HPDE6-E6E7 (cell line): ENCODE data around the gene RAB3D.
A peak's percentile ranks its signal among the peaks of the same experiment; 100 is the strongest.
"Not testable (repeated sequence)": the region's sequence is repeated elsewhere in the genome, so short reads cannot be mapped to it uniquely, and the experiment has no call there.

Experiments
- DNase-seq: peaks from one replicate; pipeline ENCODE4 v3.0.0; 2011; ENCODE audit warnings: missing footprints; ENCODE audit errors: extremely low spot score

Gene RAB3D

DNA sequence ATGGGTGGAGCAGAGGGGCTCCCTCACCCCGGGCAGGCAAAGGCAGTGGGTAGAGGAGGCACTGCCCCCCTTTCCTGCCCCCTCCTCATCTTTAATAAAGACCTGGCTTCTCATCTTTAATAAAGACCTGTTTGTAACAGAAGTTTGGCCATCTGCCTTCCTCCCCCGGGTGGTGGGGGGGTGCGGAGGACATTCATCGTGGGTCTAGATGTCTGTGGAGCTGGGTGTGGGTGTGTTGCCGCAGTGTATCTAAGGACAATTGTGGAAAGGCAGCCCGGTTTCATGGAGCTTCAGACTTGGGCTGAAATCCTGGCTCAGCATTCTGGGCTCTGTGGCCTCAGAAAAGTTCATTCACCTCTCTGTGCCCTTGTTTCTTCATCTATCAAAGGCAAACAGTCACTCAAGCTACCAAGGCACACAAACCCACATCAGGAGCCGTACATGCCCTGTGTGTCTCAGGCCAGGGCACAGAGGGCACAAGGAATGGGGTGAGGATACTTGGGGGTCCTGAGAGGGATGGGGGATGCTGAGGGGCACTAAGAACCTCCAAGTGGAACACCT is 26.2 kb upstream of the RAB3D start:
- no peak for DNase-seq

DNA sequence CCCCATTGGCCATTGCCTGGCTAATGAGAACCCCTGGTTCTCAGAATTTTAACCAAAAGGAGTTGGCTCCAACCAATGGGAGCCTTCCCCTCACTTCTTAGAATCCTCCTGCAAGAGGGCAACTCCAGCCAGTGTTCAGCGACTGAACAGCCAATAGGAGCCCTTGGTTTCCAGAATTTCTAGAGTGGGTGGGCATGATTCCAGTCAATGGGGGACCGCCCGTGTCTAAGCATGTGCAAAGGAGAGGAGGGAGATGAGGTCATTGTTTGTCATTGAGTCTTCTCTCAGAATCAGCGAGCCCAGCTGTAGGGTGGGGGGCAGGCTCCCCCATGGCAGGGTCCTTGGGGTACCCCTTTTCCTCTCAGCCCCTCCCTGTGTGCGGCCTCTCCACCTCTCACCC is 25.5 kb upstream of the RAB3D start:
- DNase-seq: no peak

DNA sequence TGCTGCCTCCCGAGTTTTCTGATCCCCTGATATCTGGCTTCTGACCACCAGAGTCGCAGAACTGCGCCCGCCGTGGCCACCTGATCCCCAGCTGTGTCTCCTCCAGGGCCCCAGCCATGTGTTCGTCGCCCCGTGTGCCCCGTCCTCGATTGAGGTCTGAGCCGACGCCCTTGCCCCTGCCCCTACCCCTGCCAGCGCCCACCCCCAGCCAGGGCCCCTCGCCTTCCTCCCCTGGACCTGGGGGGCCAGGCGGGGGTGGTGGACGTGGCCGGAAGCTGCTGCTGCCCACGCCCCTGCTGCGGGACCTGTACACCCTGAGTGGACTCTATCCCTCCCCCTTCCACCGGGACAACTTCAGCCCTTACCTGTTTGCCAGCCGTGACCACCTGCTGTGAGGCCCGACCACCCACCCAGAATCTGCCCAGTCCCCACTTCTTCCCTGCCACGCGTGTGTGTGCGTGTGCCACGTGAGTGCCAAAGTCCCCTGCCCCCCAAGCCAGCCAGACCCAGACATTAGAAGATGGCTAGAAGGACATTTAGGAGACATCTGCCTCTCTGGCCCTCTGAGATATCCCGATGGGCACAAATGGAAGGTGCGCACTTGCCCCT is 24.9 kb upstream of the RAB3D start:
- no peak for DNase-seq

DNA sequence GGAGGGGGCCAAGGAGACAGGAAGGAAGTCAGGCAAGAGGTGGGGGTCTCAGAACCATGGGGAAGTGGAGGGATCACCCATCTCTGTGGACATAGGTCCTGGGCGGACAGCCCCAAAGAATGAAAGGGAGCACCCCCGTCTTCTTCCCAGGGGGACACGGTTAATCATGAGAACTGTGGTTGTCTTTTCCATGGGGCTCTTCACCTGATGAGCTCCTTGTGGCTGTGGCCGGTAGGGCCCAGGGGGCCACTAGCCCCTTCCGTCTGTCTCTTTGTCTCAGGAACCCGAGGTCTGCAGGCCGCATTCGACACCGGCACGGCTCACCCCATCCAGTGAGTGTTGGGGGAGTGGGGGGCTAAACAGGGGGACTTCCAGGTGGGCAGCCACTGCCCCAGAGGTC is 24.4 kb upstream of the RAB3D start:
- DNase-seq: no peak

DNA sequence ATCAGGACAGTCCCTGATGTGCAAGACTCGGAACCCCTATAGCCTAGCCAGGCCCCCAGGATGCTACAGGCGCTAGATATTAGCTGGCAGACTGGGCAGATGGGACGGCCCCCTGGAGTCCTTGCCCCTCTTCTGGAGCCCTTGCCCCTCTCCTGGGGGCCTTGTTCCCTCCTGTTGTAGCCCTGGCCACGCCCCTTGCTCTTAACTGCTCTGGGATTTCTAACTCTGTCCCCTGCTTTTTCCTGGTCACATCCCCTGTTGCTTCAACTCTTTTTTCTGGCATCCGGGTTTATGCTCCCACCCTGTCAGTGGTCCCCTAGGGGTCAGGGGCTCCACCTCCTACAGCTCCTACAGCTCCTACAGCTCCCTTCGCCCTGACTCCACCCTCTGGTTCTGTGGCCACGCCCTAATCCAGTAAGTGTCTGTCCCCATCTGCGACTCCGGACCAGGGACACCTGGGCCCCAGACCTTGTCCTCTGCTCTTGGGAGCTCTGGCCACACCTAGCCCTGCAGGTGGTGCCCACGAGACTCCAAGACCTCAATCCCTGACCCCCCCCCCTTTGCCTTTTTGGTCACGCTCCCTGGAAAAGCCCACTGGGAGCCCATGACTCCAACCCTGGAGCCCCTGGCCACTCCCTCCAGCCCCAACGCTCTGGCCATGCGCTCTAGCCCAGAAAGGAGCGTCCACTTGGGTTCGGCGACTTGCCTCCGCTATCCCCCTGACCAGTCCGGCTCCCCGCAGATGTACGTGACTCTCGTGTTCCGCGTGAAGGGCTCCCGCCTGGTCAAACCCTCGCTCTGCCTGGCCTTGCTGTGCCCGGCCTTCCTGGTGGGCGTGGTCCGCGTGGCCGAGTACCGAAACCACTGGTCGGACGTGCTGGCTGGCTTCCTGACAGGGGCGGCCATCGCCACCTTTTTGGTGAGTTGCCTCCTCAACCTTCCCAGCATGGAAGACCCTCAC is 22.6 kb upstream of the RAB3D start:
- no peak for DNase-seq

DNA sequence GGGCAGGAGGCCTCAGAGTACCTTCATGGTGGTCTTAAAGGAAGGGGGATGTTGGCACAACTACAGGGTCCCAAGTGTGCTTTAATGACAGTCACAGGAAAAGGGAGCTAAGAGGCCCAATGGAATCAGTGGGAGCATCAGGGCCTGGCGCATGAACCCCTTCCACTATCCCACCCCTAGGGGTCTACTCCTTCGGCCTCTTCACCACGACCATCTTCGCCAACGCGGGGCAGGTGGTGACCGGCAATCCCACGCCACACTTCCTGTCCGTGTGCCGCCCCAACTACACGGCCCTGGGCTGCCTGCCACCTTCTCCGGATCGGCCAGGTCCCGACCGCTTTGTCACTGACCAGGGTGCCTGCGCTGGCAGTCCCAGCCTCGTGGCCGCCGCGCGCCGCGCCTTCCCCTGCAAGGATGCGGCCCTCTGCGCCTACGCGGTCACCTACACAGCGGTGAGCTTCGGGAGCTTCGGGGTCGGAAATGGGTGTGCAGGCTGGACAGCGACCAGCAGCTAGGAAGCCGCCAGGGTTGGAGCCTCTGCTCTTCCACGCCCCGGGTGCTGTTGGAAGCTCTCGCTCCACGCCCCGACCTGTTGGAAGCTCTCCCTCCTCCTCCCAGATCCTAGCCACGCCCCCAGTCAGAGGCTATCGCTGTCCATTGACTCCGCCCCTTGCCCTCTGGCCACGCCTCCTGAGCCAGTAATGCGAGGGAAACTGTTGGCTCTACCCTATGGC is 21.7 kb upstream of the RAB3D start:
- DNase-seq: peak; percentile 38

DNA sequence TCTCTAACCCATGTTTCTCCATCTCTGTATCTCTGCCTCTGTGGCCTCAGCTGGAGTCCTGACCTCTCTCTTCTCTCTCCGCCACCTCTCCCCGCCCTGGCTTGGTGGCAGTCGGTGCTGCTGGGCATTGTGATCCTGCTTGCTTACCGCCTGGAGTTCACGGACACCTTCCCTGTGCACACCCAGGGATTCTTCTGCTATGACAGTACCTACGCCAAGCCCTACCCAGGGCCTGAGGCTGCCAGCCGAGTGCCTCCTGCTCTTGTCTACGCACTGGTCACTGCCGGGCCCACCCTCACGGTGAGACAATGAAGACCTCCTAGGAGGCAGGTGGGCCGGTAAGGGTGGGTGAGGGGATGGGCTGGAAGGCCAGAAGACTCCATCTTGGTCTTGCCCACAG is 20.0 kb upstream of the RAB3D start:
- DNase-seq: peak; percentile 61

DNA sequence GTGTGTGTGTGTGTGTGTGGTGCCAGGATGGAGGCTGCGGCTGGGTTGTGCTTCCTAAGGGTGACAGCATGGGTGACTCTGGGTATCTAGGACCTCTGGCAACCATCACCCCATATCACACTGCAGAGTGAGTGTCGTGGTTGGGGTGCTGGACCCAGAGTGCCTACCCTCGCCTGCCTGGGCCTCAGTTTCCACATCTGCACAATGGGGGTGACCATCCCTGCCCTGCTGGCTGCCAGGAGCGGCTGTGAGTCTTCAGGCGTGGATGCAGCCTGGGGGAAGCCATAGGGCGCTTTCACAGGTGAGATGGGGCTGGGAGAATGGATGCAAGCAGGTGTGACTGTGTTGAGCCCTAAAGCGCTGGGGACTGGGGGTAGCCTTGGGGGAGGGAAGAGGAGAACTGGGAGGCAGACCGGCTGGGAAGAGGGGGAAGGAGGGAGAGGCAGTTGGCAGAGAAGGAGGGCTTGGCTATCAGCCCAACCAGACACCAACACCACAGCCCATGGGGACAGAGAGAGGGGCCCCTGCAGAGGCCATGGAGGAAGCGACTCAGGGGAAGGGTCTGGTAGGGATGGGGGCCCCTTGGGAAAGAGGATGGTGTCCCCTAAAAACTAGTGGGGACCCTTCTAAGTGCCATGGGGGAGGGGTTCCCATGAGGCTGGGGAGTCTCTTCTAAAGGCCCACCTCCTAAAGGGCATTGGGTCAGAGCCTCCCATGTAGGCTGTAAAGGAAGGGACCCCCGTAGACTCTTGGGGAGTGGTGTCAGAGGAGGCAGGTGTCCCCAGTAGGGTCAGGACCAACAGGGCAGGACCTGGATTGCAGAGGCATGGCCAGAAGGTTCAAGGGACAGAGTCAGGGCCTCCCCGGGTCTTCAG is 17.5 kb upstream of the RAB3D start:
- no peak for DNase-seq

DNA sequence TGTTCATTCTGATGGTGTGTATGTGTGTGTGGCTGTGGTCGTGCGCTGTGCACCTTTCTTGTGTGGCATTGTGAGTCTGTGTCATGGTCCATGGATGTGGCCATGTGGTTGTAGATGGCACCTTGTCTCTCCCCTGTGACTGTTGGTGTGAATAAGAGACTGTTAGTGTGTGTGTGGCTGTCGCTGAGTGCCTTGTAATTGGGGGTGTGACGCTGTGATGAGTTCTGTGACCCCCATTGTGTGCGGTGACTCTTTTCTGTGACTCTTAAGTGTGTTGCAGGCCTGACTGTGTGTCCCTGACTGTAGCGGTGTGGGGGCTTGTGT is 16.6 kb upstream of the RAB3D start:
- no peak for DNase-seq

DNA sequence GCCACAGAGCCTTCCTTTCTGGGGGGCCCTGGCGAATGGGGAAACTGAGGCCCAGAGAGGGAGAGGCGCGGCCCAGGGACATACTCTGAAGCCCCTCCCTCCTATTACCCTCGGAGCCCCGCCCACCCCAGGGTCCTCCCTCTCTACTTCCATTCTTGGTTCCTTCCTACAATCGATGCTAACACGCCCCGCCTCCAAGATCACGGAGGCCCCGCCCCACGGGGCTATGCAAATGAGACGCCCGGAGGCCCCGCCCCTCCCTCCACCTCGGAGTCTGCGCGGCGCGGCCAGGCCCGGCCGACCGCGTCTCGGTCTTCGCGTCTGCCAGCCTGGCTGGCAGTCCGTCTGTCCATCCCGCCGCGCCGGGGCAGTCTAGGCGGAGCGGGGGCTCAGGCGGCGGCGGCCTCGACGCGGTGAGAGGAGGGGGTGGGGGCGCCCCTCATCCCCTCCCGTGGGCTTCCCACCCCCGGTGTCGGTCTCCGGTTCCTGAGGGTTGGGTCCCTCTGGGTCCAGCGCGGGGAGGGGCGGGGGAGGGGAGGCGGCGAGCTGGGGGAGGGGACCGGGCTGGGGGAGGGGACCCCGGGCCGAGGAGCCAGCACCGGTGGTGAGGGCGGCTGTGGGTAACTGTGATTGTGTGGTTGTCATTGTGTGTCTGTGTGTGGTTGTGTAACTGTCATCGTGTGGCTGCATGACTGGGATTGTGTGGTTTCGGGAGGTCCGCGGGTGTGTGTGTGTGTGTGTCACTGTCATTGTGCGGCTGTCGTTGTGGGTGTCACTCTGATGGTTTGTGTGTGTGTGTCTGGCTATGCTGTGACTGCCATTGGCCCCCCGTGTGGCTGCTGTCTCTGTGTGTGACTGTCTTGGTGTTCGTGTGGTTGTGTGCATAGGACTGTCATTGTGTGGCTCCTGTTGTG is 16.0 kb upstream of the RAB3D start, which contains the start of gene PLPPR2:
PLPPR2 (plus strand) TSS at position 273 of the 914 bp plus-strand sequence. CDS start 2,242 bp downstream, outside the sequence.
- peak; percentile 79 for DNase-seq

DNA sequence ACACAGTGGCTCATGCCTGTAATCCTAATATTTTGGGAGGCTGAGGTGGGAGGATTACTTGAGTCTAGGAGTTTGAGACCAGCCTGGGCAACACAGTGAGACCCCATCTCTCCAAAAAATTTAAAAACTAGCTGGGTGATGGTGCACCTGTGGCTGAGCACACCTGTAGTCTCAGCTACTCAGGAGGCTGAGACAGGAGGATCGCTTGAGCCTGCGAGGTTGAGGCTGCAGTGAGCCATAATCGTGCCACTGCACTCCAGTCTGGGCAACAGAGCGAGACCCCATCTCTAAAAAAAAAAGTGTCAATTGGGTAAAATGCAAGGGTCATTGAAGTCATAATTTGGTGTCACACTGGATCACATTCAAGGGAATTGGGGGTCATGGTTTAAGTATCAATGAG is 14.6 kb upstream of the RAB3D start:
- not testable (repeated sequence) for DNase-seq

DNA sequence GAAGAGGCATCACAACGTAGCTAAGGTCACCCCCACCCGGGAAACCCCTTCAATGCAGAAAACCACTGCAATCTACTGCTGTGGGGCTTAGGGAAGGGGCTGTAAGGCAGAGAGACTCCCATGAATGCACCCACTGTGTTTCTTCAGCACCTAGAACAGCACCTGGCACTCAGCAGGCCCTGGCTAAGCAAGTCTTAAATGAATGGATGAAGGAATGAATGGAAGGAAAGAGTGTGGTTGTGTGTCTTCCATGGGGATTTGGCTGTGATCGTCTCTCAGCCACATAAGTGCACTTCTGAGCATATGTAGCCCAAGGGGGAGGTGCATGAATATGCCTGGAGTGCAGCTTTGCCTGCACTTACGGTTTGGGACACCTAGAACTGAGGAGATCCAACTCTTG is 9.7 kb upstream of the RAB3D start:
- DNase-seq: no peak

DNA sequence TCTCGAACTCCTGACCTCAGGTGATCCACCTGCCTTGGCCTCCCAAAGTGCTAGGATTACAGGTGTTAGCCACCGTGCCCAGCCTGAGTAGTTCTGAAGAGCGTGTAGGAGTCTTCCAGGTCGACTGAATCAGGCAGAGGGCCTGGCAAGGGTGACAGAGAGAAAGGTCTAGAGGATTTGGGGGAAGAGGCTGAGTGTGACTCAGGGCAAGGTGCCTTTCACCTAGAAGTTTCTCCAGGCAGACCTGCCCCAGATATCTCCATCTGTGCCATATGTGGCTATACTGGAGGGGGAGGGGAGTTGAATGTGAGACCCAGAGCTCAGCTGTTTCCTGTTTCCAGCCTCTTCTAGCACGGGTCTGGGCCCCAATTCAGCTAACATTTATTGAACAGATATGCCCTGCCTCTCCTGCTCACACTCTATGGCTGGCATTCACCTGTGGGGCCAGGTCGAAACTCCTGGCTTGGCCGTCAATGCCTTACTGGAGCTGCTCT is 8.1 kb upstream of the RAB3D start:
- no peak for DNase-seq

DNA sequence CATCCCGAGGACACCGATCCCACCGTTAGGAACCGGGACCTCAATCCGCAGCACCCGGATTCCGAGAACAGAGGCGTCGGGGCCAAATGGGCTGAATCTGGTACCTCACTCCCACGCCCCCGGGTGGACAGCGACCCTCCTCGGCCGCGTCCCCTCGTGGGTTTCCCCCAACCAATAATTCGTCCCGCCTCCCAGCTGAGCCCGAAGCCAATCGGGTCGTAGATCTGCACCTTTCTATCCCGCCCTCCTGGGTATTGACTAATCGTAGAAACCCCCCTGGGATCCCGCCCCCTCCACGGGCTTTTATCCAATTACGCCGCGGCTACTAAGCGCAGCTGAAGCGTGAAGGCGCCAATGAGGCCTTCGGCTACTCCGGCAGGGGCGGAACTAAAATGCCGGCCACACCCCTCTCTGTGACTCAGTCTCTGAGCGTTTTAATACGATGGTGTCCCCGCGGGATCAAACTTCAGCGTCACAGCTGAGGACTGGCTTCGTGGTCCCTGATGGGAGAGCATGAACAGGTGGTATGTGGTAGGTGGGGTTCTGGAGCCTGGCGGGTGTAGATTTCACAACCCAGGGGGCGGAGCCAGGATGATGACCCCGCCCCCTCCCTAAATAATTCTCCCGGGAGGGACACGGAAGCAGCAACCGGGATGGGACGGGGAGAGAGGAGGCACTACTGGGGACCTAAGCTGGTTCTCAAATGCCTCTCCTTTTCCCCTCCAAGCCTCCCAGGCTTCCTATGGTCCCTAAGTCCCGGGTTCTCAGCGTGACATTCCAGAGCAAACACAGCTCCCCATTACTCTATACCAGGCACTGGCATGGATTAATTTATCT is 6.9 kb upstream of the RAB3D start, which contains the start of the genes CCDC159 and TMEM205:
CCDC159 (plus strand) TSS at position 416 of the 837 bp plus-strand sequence; CDS start at position 504, 88 bp downstream.
TMEM205 (minus strand) TSS at position 165 of the 837 bp plus-strand sequence. CDS start 649 bp downstream, outside the sequence.
- DNase-seq: peak; percentile 97

DNA sequence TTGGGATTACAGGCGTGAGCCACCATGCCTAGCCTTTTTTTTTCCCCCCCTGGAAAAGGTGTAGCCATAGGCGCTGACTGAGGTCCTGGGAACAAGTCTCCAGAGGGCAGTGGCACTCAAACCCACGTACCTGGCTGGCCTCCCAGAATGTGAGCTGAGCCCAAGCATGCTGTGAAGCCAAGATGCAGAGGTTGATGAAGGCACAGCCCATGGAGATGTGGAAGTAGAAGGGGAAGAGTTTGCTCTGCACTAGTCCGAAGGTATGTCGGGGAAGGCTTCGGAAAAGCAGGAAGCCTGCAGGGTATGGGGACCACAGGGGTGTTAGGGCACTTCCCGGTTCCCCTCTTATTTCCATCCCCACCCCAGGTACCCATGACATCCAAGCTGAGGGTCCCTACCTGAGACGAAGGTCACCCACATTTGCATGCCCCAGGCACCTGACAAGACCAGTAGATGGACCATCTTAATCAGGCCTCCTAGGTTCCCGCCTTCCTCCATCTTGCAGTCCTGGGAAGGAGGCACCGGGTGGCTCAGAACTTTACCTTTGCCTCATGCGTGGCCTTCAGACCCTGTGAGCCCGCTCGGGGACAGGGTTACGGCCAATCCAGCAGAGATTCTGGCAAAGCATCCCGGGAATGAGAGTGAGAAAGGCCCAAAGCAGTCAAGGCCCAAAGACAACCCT is 5.8 kb upstream of the RAB3D start:
- DNase-seq: no peak

DNA sequence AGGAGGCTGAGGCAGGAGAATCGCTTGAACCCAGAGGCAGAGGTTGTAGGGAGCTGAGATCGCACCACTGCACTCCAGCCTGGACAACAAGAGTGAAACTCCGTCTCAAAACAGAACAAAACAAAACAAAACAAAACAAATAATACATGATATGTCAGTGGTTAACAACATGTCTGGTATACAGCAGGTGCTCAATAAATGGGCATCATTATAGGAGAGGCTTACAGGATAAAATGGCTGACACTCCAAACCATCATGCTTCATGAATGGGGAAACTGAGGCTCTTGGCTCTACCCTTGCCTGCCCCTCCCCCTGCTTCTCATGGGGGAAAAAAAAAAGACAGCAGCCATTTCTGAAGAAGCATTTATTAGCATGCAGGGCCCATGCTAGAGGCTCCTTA is 3.0 kb upstream of the RAB3D start:
- no peak for DNase-seq

DNA sequence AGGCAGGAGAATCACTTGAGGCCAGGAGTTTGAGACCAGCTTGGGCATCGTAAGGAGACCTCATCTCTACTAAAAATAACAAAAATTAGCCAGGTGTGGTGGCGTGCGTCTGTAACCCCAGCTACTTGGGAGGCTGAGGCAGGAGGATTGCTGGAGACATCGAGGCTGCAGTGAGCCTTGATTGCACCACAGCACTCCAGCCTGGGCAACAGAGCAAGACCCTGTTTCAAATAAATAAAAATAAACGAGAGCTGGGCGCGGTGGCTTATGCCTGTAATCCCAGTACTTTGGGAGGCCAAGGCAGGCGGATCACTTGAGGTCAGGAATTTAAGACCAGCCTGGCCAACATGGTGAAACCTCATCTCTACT is 626 bp upstream of the RAB3D start:
- DNase-seq: not testable (repeated sequence)

DNA sequence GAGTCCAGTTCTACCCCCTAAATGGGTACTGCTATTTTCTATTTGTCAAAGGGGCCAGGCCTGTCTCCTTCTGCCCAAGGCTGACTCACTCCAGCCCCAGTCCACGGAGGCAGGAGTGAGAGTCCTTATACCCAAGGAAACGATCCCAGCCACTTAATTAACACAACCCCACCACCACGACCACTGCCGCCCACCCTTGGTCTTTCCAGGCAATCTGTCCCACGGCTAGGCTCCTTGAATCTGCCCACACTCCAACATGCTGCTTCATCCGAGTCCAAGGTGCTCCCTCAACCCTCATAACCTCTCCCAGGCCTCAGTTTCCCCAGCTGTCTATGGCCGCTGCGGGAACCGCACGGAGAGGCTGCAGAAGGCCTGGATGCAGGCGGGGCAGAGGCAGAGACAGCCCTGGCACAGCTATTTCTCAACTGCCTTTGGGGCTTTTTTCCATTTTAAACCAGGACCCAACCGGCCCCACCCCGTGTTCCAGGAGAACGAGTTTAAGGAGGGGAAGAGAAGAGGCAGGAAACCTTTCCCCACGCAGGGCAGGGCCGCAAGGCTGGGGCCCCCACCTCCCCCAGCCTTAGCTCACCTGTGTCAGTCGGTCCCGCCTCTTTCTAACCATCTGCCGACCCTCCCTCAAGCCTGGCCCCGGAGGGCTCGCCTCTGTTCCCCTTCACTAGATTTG is 746 bp downstream of the RAB3D start:
- DNase-seq: no peak
